HEK293 (cell line): ENCODE results near the gene GTPBP4.

ENCODE experiments used
- ATF2 ChIP-seq: fragments of 450-650 bp; formaldehyde crosslinking; IDR thresholded peaks from 2 replicates; pipeline ENCODE4 v1.5.1; 2016; ENCODE audit warnings: missing biosample characterization, missing genetic modification characterization, low read depth
- CTCF ChIP-seq: fragments of 450-650 bp; formaldehyde crosslinking; IDR thresholded peaks from 2 replicates; pipeline ENCODE4 v1.5.1; 2016; ENCODE audit warnings: missing biosample characterization, missing genetic modification characterization
- GLI4 ChIP-seq: fragments of 450-650 bp; formaldehyde crosslinking; IDR thresholded peaks from 2 replicates; pipeline ENCODE4 v1.5.1; 2016; ENCODE audit warnings: missing biosample characterization, missing genetic modification characterization
- GLIS1 ChIP-seq: fragments of 450-650 bp; formaldehyde crosslinking; IDR thresholded peaks from 2 replicates; pipeline ENCODE4 v1.5.1; 2016; ENCODE audit warnings: missing biosample characterization, missing genetic modification characterization
- HIC1 ChIP-seq: fragments of 450-650 bp; formaldehyde crosslinking; IDR thresholded peaks from 2 replicates; pipeline ENCODE4 v1.5.1; 2016; ENCODE audit warnings: missing biosample characterization, missing genetic modification characterization
- REPIN1 ChIP-seq: fragments of 450-650 bp; formaldehyde crosslinking; IDR thresholded peaks from 2 replicates; pipeline ENCODE4 v1.5.1; 2017; ENCODE audit warnings: missing biosample characterization, missing genetic modification characterization, low read depth
- ZFP37 ChIP-seq: fragments of 450-650 bp; formaldehyde crosslinking; IDR thresholded peaks from 2 replicates; pipeline ENCODE4 v1.5.1; 2016; ENCODE audit warnings: missing biosample characterization, missing genetic modification characterization
- ZNF155 ChIP-seq: fragments of 450-650 bp; formaldehyde crosslinking; IDR thresholded peaks from 2 replicates; pipeline ENCODE4 v1.5.1; 2016; ENCODE audit warnings: missing biosample characterization, missing genetic modification characterization
- ZNF18 ChIP-seq: fragments of 450-650 bp; formaldehyde crosslinking; IDR thresholded peaks from 2 replicates; pipeline ENCODE4 v1.5.1; 2016; ENCODE audit warnings: missing biosample characterization, missing genetic modification characterization
- ZNF324 ChIP-seq: fragments of 450-650 bp; formaldehyde crosslinking; IDR thresholded peaks from 2 replicates; pipeline ENCODE4 v1.5.1; 2016; ENCODE audit warnings: missing biosample characterization, missing genetic modification characterization
- ZNF404 ChIP-seq: fragments of 450-650 bp; formaldehyde crosslinking; IDR thresholded peaks from 2 replicates; pipeline ENCODE4 v1.5.1; 2017; ENCODE audit warnings: missing biosample characterization, missing genetic modification characterization
- ZNF560 ChIP-seq: fragments of 450-650 bp; formaldehyde crosslinking; IDR thresholded peaks from 2 replicates; pipeline ENCODE4 v1.5.1; 2017; ENCODE audit warnings: missing biosample characterization, missing genetic modification characterization, borderline replicate concordance

GRCh38 chr10:985361-985760, 2.9 kb upstream of the GTPBP4 start:
- TF ChIP-seq CTCF (tag by site-specific recombination) (no peak), ZNF404 (no peak), ZFP37 (no peak), ATF2 (tag by site-specific recombination) (no peak), ZNF324 (tag by site-specific recombination) (no peak), REPIN1 (tag by site-specific recombination) (no peak), HIC1 (no peak), GLI4 (tag by site-specific recombination) (no peak), ZNF560 (tag by site-specific recombination) (no peak), GLIS1 (tag by site-specific recombination) (no peak), ZNF155 (no peak), ZNF18 (tag by site-specific recombination) (no peak)
